GM18951 (cell line): Measurements from ENCODE around the gene ZFAND2A.
"Not testable (repeated sequence)": the region's sequence is repeated elsewhere in the genome, so short reads cannot be mapped to it uniquely, and the experiment has no call there.

ENCODE experiments used
- POLR2A ChIP-seq: IDR thresholded peaks from 4 replicates; pipeline ENCODE4 v1.6.1; 2011; ENCODE audit warnings: mild to moderate bottlenecking; ENCODE audit not compliant: insufficient read length, insufficient read depth; ENCODE audit errors: extremely low read depth
- in situ Hi-C: fragments of 300-500 bp; cut with MboI; formaldehyde crosslinking; loops from one replicate; pipeline ENCODE4 v1.12.0; 2022; ENCODE audit warnings: low sequenced_read_pairs, mixed read lengths, inconsistent platforms; ENCODE audit not compliant: unreplicated experiment

Gene ZFAND2A

DNA sequence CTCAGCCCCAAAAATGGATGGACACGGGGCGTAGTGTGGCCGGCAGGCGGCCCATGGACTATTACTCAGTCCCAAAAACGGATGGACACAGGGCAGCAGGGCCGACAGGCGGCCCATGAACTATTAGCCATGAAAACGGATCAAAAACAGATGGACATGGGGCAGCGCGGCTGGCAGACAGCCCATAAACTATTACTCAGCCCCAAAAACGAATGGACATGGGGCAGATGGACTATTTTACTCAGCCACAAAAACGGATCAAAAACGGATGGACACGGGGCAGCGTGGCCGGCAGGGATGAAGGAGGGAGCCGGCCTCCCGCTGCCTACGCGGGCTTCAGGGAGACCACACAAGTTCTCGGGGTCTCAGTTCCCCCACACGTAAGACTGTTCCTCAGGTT lies 39.2 kb downstream of the ZFAND2A start:
- in situ Hi-C loops: no loop called here
- no peak for TF ChIP-seq POLR2A

DNA sequence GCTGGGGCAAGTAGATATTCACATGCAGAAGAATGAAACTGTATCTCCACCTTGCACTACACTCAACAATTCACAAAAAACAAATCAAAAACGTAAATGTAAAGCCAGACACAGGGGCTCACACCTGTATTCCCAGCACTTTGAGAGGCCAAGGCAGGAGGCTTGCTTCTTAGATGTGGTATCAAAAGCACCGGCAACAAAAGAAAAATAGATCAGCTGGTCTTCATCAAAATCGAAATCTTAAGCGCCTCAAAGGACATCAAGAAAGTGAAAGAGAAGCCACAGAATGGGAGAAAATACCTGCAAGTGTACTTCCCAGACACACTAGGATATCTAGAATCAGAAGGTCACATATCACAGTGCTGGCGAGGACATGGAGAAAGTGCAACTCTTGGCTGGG lies 40.8 kb downstream of the ZFAND2A start:
- TF ChIP-seq POLR2A: no peak
- in situ Hi-C loops: no loop called here

DNA sequence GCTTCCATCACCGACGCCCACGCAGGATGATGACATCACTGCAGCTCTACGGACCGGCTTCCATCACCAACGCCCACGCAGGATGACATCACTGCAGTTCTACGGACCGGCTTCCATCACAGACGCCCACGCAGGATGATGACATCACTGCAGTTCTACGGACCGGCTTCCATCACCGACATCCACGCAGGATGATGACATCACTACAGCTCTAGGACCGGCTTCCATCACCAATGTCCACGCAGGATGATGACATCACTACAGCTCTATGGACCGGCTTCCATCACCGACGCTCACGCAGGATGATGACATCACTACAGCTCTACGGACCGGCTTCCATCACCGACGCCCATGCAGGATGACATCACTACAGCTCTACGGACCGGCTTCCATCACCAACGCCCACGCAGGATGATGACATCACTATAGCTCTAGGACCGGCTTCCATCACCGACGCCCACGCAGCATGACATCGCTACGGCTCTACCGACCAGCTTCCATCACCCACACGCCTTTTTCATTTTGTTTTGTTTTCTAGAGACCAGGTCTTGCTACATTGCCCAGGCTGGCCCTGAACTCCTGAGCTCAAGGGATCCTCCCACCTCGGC lies 42.6 kb downstream of the ZFAND2A start:
- in situ Hi-C loops: no loop called here

DNA sequence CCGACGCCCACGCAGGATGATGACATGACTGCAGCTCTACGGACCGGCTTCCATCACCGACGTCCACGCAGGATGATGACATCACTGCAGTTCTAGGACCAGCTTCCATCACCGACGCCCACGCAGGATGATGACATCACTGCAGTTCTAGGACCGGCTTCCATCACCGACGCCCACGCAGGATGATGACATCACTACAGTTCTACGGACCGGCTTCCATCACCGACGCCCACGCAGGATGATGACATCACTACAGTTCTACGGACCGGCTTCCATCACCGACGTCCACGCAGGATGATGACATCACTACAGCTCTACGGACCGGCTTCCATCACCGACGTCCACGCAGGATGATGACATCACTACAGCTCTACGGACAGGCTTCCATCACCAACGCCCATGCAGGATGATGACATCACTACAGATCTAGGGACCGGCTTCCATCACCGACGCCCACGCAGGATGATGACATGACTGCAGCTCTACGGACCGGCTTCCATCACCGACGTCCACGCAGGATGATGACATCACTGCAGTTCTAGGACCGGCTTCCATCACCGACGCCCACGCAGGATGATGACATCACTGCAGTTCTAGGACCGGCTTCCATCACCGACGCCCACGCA lies 43.5 kb downstream of the ZFAND2A start:
- in situ Hi-C loops: not testable (repeated sequence)

More for the DNA sequence above, 42.6 kb downstream of the ZFAND2A start:
- no peak for TF ChIP-seq POLR2A

DNA sequence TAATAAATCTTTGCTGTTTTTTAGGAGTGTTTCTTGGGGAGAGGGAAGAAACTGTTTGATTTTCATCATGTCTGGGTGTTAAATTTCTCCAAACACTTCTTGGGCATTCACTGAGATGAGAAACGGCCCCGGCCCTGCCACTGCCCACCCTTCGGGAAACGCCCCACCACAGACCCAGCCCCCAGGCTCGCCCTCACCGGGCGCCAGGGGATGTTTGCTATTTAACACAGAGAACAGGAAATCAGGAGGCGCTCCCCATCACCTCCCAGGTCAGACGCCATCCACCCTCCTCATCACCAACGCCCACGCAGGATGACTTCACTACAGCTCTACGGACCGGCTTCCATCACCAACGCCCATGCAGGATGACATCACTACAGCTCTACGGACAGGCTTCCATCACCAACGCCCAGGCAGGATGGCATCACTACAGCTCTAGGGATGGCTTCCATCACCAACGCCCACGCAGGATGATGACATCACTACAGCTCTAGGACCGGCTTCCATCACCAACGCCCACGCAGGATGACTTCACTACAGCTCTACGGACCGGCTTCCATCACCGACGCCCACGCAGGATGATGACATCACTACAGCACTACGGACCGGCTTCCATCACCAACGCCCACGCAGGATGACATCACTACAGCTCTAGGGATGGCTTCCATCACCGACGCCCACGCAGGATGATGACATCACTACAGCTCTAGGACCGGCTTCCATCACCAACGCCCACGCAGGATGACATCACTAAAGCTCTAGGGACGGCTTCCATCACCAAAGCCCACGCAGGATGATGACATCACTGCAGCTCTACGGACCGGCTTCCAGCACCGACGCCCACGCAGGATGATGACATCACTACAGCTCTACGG lies 44.6 kb downstream of the ZFAND2A start:
- in situ Hi-C loops: not testable (repeated sequence)

DNA sequence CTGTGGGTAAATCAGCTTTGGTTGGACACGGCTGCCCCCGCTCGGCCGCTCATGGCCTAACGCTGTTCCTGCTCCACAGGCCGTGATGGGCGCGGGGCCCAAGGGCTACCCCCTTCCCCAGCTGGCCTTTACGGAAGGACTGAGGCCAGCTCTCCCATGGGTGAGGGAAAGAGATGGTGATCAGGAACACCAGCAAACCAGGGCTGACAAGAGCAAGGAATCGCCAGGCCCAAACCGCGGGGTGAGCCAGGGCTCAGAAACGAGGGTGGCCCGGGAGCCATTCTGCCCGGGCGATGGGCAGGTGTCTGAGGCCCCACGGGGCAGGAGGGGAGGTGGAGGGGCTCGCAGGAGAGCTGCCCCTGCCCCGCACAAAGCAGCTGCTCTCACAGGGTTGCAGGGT lies 45.5 kb downstream of the ZFAND2A start:
- TF ChIP-seq POLR2A: no peak
- in situ Hi-C loops: no loop called here

DNA sequence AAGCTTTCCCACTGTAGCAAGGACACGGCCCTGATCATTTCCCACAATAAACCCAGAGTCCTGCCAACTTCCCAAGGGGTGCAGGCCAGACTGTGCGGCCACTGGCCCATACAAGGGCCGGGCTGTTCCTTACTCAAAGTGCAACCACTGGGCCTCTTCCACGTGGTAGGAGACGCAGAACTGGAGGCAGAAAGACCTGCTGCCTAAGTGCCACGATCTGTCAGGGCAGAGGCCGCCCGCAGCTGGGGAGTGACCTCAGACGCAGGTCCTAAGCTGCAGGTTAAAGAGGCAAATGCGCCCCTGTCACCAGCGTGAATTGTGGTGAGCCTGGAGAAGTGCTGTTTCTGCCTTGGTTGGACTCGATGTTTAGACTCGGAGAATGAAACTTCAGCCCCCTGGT lies 45.9 kb downstream of the ZFAND2A start:
- in situ Hi-C loops: no loop called here
- TF ChIP-seq POLR2A: no peak

DNA sequence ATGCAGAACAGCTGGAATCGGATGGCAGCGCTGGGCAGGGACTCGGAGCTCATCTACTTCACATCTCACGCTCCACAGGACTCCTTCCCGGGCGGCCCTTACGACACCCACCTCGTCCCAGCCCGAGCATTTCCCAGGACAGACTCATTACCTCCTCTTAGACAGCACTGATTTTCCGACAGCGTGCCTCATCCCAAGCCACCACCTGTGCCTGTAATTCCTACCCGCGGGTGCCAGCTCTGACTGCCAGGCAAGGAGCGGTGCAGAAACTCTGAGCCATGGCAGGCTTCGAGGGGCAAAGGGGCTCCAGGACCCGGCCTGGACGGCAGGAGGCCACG lies 46.5 kb downstream of the ZFAND2A start:
- no peak for TF ChIP-seq POLR2A
- in situ Hi-C loops: no loop called here

DNA sequence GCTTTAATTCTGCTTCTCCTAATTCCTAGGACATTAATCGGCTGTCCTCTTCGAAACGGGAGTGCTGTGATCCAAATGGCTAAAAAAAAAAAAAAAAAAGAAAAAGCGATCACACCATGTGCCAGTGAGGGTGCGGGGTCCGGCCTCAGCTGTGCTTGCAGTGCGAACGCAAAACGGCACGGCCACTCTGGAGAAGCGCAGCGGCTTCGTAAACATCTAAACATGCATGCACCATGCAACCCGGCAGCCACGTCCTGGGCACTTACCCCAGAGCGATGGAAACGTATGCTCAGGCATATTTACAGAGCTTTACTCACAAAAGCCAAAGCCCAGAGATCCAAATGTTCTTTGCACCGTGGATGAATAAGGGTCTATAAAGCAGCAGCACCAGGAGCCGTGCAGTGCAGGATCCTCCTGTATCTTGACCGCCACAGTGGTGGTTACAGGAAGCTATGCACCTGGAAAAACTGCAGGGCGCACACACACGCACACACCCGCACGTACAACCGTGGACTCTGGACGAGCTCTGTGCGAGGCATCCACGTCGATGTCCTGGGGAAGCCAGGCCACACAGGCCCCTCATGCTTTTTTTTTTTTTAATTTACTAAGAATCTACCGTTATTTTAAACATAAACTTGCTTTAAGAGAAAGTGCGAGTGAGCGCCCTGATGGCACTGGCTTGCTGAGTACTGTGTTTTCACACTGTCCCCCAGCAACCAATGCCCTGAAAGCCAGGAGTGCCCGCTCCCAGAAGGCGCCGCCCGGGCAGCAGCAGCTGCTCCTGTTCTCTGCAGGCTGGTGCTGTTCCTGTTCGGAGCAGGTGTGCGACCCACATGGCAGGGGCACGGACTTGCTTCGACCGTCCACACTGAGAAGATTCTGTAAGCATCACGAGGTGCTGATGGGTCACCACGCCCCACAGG lies 47.1 kb downstream of the ZFAND2A start:
- TF ChIP-seq POLR2A: no peak
- in situ Hi-C loops: no loop called here

DNA sequence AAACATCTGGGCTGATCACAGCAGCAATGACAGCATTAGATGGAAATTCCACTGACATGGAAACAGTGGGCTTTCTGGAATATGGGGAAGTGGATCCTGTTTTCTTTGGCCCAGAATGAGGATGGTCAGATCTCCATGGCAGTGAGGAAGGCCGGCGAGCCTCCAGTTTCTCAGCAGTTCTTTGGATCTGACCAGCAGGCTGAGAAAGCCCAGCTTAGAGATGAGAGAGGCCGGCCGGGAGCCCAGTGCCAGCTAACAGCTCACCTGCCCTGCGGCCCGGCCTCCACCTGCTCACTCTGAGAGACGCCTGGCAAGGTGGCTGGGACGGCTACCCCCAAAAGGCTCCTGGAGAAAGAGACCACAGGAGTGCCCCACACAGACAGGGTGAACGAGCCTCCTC lies 47.9 kb downstream of the ZFAND2A start:
- no peak for TF ChIP-seq POLR2A
- in situ Hi-C loops: no loop called here

DNA sequence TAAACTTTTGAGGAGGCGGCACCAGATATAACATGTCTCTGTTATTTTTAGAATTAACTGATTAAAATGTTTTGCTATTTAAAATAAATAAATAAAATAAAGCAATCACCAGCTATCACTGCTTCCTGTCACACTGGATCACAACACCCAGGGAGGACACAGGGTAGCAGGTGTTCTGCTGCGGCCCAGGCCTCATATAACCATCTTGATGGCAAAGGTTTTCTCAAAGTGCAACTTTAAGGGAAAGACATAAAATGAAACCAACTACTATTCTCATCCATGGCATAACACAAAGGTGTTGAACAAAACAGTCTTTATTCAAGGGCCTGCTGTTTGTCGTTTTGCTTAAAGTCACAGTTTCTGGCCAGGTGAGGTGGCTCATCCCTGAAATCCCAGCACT lies 48.8 kb downstream of the ZFAND2A start:
- TF ChIP-seq POLR2A: no peak
- in situ Hi-C loops: no loop called here

DNA sequence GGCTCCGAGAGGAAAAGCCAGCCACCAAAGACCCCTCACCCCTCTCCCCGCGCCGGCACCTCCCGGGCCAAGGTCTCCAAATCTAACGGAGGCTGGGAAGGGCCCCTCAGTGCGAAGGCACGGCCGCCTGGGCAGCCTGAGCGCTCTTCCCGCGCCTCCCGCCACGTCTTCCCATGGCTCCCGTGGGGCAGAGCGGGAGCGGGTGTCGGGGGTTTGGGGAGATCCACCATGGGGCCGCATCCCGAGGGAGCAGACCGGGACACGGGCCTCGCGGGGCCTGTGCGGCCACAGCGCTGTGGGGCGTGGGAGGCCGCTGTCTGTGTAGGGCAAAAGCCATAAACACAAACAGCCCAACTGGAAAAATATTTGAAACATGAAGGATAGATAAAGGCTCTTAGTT lies 49.6 kb downstream of the ZFAND2A start:
- TF ChIP-seq POLR2A: no peak
- in situ Hi-C loops: no loop called here
